GM13976 (cell line): ENCODE results near the gene ZFYVE28.

Source experiments
- DNase-seq: peaks from one replicate; pipeline ENCODE4 v3.0.0; 2012; ENCODE audit warnings: low spot score
- CTCF ChIP-seq: IDR thresholded peaks from 2 replicates; pipeline ENCODE4 v1.5.1; 2012; ENCODE audit warnings: borderline replicate concordance, mild to moderate bottlenecking; ENCODE audit not compliant: insufficient read depth; ENCODE audit errors: extremely low read depth, missing control alignments, control extremely low read depth
- in situ Hi-C: fragments of 300-500 bp; cut with MboI; formaldehyde crosslinking; loops from one replicate; pipeline ENCODE4 v1.12.0; 2022; ENCODE audit warnings: low sequenced_read_pairs, mixed read lengths, inconsistent platforms; ENCODE audit not compliant: unreplicated experiment

ZFYVE28 gene

GRCh38 chr4:2395584-2395983 lies 22.9 kb downstream of the ZFYVE28 start:
- no peak for TF ChIP-seq CTCF
- DNase-seq, result no peak
- in situ Hi-C loops, result no loop called here

GRCh38 chr4:2395038-2395437 lies 23.4 kb downstream of the ZFYVE28 start:
- DNase-seq, result no peak
- no peak for TF ChIP-seq CTCF
- in situ Hi-C loops, result no loop called here

- no peak for DNase-seq
- TF ChIP-seq CTCF, result no peak
- in situ Hi-C loops, result no loop called here
Observed at GRCh38 chr4:2394528-2394927, 23.9 kb downstream of the ZFYVE28 start.

- DNase-seq, result peak; percentile 76
- in situ Hi-C loops, result no loop called here
- no peak for TF ChIP-seq CTCF
Observed at GRCh38 chr4:2393353-2394270, 24.8 kb downstream of the ZFYVE28 start.

GRCh38 chr4:2390784-2391421 lies 27.5 kb downstream of the ZFYVE28 start:
- TF ChIP-seq CTCF, result no peak
- DNase-seq, result no peak

GRCh38 chr4:2390146-2390545 lies 28.3 kb downstream of the ZFYVE28 start:
- TF ChIP-seq CTCF, result no peak
- in situ Hi-C loops, result no loop called here
- no peak for DNase-seq

More at GRCh38 chr4:2390784-2391421, 27.5 kb downstream of the ZFYVE28 start:
- in situ Hi-C loops, result no loop called here
